HFF-Myc (cell line): ENCODE data around the gene CDON.

ENCODE experiments used
- DNase-seq: peaks from one replicate; pipeline ENCODE4 v3.0.0-alpha.2; 2011; ENCODE audit warnings: low read depth; ENCODE audit errors: extremely low read depth
- H3K4me3 ChIP-seq: replicated peaks from 2 replicates; pipeline ENCODE4 v1.5.1; 2011; ENCODE audit warnings: low read depth, mild to moderate bottlenecking, control low read depth, low read length
- CTCF ChIP-seq: IDR thresholded peaks from 2 replicates; pipeline ENCODE4 v1.5.1; 2012; ENCODE audit warnings: mild to moderate bottlenecking, low read depth, low read length, control low read depth; ENCODE audit errors: missing control alignments

Gene CDON

DNA sequence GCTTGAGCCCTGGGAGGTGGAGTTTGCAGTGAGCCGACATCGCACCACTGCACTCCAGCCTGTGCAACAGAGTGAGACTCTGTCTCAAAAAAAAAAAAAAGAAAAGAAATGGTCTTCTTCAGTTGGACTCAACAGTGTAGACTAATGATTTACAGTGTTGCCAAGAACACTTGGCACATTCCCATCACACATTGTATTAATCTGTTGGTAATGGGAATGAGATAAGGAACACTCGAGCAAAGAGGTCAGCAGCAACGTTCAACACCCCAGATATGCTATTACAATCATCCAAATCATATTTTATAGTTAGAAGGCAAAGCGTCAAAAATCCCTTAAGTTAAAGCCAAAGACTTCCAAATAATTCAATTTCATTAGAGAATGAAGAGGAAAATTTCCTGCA, 14.5 kb downstream of the CDON start:
- DNase-seq: no peak
- H3K4me3 ChIP-seq: no peak overlapping the region
- no peak for TF ChIP-seq CTCF

DNA sequence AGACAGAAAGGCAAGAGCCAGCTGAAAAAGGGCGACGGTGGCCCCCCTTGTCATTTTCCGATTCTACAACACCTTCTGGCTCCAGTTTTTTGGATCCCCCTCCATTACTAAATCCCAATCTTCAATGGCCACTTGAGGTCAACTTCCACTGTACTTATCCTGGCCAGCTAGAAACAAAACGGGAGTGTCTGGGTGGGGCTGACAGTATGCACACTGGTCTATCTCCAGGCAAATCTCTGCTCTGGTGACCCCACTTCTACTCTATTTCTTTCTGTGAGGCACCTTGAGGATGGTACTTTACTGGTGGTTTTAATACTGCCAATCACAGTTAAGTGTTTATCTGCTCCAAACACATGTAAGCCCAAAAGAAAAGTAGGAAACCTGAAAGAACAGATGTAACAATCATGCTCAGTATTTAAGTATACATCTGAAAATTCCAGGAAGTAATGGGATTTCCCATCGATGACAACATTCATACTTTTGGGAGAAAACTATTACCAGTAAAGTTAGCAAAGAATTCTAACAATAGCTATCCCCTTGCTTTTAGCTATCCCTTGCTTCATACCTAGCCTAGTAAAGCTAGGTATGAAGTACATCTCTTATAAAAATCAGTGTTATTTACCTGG, 16.0 kb downstream of the CDON start:
- TF ChIP-seq CTCF: no peak
- no peak overlapping the region for H3K4me3 ChIP-seq
- DNase-seq: no peak

DNA sequence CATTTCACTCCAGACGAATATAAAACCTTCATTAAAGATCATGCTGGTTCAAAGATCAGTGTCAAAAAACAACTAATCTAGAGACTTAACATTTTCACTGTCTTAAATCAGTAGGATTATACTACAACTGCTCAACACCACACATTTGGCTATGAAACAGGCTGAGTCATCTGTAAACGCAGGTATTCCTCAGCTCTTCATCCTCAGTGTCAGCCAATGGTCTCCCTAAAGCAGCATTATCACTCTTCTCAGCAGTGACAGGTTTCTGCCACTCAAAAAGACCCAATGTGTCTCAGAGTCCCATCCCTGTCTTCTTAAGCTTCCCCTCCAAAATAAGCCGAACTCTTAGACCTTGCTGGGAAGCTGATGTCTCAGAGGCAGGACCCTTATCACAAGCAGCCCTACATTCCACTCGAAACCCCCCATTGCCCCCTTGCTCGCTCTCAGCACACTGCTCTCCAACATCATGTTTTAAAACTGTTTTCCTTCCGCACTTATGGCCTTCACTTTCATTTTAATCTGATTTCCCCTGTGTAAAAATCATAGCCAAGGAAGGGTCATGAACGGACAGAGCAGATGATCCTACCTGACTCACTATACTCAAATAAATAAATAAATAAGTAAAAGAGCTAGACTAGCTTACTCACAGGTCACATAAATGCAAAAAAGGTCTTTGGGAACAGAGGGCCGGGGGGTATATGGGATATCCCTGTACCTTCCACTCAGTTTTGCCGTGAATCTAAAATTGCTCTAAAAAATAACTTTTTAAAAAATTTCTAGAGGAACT, 23.0 kb downstream of the CDON start:
- H3K4me3 ChIP-seq: no peak overlapping the region
- no peak for DNase-seq
- TF ChIP-seq CTCF: no peak

DNA sequence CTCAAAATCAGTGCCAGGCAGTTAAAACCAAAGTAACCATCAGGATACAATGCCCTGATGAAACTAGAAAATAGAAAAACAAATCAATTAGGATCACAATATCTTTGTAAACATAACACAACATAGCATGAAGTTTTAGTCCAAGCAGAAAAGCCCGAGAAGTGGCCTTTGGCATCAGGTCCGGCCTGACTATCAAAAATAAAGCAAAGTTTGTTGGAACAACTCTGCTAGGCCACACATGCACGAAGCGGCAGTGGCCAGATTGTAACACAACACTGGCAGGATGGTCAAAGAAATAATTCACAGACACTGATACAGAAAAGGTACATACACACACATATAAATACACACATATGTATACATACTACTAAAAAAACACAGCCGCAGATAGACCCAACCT, 26.9 kb downstream of the CDON start:
- DNase-seq: no peak
- H3K4me3 ChIP-seq: no peak overlapping the region
- TF ChIP-seq CTCF: no peak

DNA sequence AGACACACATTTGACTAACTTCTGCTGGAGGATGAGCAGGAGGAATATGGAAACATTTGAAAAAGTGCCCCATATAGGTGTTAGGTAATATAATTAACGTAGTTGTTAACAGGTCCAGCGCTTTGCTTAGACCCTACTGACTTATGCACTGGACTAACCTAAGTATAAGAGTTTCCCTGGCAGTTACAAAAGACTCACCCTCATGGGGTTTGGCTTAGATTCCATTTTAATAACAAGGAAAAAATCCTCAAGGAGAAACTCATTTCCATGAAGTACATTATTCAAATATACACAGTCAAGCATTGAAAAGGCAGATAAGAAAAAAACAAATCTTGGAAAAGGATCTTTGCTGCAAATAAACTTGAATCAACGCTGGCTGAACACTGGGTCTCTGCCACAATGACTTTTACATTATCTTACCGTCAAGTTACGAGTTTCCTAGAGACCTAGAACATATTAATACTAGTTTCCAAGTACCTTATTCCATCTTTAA, 27.7 kb downstream of the CDON start:
- TF ChIP-seq CTCF: no peak
- no peak overlapping the region for H3K4me3 ChIP-seq
- DNase-seq: no peak

DNA sequence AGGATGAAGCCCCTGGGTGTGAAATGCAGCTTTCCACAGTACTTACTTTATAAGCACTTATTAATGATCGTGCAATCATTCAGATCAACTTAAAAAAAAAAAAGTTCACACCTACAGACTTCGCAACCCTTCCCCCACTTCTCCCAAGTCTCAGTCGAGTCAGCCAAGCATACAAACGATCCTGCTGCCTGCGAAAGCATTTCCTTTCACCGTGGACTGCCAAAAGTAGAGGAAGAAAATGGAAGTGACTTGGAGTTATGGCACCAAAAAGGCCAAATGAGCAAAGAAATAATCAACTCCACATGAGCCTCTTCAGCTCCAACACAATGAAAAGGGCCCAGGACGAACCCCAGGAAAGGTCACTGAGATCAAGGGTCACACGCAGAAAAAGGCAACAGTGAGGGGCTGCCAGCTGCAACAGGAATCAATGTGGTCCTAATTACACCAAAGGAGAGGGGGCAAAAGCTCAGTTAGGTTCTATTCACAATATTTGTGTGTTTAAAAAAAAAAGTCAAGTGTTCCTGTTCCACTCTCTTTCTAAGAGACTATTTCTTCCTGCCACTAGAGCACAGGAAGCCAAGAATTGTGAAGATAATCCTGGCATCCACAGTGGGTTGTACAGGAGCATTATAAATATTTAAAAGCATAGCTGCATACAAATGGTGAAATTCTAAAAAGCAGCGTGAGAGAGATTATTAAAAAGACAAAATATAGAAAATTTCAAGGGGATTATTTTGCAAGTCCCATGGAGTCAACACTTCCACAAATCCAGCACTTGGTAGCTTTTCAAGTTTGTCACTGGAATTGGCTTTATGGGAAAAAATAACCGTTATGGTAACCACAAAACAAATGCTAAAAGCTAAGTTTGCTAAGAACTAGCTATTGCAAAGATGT, 28.4 kb downstream of the CDON start:
- no peak for TF ChIP-seq CTCF
- DNase-seq: no peak
- no peak overlapping the region for H3K4me3 ChIP-seq
